Measurements from ENCODE around the gene CCDC54. TPM values are rescaled to one million over a fixed set of nuclear protein-coding genes. Genes with fewer than 3 reads are reported as not detected.
"Not testable (repeated sequence)": the region's sequence is repeated elsewhere in the genome, so short reads cannot be mapped to it uniquely, and the experiment has no call there.

The CCDC54 gene
- total RNA-seq (2014; rRNA removed; shearing (Covaris generic); ENCODE audit: low replicate concordance) = not detected in 2 replicates

DNA sequence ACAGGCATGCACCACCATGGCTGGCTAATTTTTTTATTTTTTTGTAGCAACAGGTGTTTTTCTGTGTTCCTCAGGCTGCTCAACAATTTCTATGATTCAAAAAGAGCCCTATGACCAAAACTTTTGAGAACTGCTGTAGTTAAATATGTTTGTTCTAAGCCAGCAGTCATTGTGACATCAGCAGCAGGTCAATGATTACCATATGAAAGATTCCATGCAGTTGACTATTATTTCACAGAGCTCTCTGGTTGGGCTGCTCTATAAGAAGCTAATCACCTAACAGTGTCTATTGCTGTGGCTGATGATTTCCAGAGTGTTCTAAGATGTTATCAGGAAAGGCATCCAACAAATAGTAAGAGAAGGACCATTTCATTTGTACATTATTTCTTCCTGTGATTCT lies at the start of gene CCDC54:
CCDC54 (plus strand) TSS at position 289 of the 400 bp plus-strand sequence. CDS start 149 bp downstream, outside the sequence.
- DNase-seq = no peak

DNA sequence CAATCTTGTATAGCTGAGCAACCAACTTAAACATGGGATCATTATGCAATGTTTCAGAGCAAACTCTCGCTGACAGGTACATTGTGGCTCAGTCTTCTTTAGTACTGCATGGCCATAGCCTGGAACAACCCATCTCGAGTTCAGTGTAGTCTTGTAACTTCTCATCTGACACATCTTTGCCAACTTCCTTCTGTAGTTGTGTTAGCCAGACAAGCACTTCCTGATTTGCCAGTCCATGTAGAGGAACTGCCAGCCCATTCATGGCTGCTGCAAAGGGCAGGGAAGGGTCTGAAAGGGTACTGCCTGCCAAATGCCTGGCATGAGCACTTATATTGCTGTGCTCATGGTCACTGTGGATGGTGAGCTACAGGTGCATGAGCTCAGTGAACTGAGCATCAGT lies 49.2 kb upstream of the CCDC54 start:
- H3K27me3 ChIP-seq = no peaks in the 10 kb centered on the region
- H3K9me3 ChIP-seq = no peaks in the 10 kb centered on the region
- H3K36me3 ChIP-seq = no peaks in the 10 kb centered on the region
- H3K4me3 ChIP-seq = no peak overlapping the region
- no peak for DNase-seq

More for the DNA sequence above, at the start of gene CCDC54:
- Histone ChIP-seq H3K9me3 (no peaks in the 10 kb centered on the region; the same call in 1 of the 2 replicates), H3K36me3 (no peaks in the 10 kb centered on the region), H3K4me3 (no peak within 1 kb of the TSS), H3K27me3 (no peaks in the 10 kb centered on the region)

DNA sequence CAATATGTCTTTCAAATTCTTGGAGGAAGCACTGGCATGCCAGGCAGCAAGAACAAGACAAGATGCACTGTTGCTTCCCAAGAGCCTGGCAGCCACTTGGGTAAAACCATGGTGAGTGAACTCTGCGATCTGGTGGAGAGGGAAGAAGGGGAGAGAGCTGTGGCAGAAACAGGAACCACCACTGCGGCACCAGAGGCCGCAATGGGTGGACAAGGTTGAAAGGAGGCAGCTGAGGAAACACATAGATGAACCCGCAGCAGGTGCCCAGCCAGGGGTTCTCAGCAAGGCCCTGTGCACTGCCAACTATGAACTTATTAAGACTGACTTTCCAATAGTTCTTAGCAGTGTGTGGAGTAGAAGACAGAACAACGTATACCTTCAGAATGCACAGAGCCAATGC lies 48.2 kb upstream of the CCDC54 start:
- H3K36me3 ChIP-seq = no peaks in the 10 kb centered on the region
- no peaks in the 10 kb centered on the region for H3K27me3 ChIP-seq
- H3K4me3 ChIP-seq = no peak overlapping the region
- DNase-seq = no peak
- no peaks in the 10 kb centered on the region for H3K9me3 ChIP-seq

DNA sequence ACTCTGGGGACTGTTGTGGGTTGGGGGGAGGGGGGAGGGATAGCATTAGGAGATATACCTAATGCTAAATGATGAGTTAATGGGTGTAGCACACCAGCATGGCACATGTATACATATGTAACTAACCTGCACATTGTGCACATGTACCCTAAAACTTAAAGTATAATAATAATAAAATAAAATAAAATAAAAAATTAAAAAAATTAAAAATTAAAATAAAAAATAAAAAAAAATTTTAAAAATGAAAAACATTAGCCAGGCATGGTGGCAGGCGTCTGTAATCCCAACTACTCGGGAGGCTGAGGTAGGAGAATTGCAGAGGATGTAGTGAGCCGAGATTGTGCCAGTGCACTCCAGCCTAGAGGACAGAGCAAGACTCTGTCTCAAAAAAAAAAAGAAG lies 37.5 kb upstream of the CCDC54 start:
- H3K9me3 ChIP-seq, H3K36me3 ChIP-seq, H3K4me3 ChIP-seq, H3K27me3 ChIP-seq, DNase-seq: not testable (repeated sequence)

DNA sequence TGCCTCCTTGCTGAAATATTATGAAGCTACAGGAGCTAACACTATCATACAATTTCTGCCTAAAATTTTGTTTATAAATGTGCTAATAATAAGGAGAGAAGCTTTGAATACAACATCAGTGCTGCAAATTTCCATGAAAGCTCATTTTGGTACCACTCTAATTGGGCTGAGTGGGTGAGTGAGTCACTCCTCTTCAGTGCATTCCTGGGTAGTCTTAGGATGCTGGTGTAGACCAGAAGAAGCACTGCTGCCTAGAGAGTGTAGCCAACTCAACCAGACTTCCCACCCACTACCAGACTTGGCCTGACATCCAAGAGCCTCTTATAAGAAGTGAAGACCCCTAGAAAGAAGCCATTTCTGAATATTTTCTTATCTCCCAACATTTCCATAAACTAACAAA lies 32.5 kb upstream of the CCDC54 start:
- H3K27me3 ChIP-seq = no peaks in the 10 kb centered on the region
- DNase-seq = no peak
- H3K36me3 ChIP-seq = no peaks in the 10 kb centered on the region
- H3K4me3 ChIP-seq = no peak overlapping the region
- no peaks in the 10 kb centered on the region; the same call in 1 of the 2 replicates for H3K9me3 ChIP-seq

DNA sequence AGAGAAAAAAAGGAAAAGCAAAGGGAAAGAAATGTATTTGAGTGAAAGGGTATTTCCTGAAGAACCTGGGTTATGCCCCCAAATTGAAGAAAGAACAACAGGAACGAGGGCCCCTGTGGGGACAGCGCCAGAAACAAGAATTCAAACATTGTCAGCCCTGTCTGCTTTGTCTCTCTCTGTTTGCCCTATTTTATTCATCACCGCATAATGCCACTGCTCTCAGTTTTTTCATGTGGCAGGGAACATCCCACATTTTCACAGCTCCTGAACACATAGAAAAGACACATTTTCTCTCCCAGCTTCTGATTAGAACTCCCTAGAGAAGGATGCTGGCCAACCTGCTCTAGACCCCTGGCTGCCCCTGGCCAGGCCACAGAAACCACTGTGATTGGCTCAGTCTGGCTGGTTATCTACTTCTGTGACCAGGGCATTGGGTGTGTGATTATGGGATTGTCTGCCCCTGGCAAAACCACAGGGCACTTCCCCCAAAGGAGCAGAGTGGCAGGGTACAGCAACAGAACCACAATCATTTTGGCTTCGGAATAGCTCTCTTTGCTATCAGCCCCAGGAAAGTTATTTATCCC lies 31.3 kb upstream of the CCDC54 start:
- no peak for DNase-seq
- H3K9me3 ChIP-seq = no peaks in the 10 kb centered on the region; the same call in 1 of the 2 replicates
- no peaks in the 10 kb centered on the region for H3K27me3 ChIP-seq
- no peak overlapping the region for H3K4me3 ChIP-seq
- H3K36me3 ChIP-seq = no peaks in the 10 kb centered on the region

DNA sequence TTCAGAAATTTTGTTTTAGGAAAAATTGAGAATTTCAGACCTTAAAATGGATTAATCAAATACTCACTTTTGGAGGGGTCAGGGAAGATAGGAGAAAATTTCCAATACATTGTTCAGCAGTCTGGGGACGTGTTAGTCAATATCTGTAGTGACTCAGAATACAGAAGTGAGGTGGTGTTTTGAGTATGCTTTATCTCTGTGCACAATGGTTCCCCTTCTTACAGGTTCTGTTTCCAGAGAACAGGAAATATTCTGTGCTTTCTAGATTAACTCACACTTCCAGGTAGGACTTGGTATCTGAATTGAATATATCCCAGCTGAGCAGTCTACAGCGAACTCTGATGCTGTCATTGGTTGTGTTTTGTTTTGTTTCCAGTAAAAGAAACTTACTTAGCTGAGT lies 30.7 kb upstream of the CCDC54 start:
- H3K9me3 ChIP-seq = no peaks in the 10 kb centered on the region; the same call in 1 of the 2 replicates
- no peaks in the 10 kb centered on the region for H3K36me3 ChIP-seq
- no peak overlapping the region for H3K4me3 ChIP-seq
- no peak for DNase-seq
- H3K27me3 ChIP-seq = no peaks in the 10 kb centered on the region

DNA sequence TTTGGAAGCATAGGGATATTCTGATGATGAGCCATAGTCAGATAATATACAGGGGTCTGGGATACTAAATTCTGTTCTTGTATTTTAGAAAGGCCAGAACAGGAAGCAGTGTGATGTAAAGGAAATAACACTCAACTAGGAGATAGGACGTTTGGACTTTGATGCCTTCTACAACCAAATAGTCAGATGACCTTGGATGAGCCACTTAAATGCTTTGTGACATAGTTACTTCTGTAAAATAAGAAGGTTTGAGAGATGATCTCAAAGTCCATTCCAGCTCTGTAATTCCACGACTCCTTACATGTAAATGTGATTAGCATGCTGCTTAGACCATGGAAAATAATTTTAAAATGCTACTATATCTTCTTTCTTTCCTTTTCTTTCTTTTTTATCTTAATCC lies 29.5 kb upstream of the CCDC54 start:
- no peak for DNase-seq
- no peaks in the 10 kb centered on the region for H3K36me3 ChIP-seq
- H3K27me3 ChIP-seq = no peaks in the 10 kb centered on the region
- no peak overlapping the region for H3K4me3 ChIP-seq
- H3K9me3 ChIP-seq = no peaks in the 10 kb centered on the region

DNA sequence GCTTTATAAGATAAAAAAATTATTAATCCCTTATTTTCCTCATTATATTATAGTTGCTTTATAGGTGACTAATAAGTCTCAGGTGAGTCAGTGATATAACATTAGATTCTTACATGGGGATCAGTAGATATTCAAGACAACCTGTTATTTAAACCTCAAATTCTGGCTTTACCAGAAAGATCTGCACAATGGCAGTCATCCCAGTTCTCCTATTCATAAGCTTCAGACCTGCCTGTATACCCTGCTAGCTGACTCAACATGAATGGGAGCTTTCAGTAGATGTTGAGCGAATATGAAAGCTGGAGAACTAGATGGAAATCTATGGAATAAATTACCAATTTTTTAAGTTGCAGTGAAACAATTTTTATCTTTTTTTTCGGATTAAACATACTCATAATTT lies 20.5 kb upstream of the CCDC54 start:
- no peaks in the 10 kb centered on the region for H3K36me3 ChIP-seq
- H3K9me3 ChIP-seq = no peaks in the 10 kb centered on the region
- no peak for DNase-seq
- no peaks in the 10 kb centered on the region for H3K27me3 ChIP-seq
- H3K4me3 ChIP-seq = no peak overlapping the region

DNA sequence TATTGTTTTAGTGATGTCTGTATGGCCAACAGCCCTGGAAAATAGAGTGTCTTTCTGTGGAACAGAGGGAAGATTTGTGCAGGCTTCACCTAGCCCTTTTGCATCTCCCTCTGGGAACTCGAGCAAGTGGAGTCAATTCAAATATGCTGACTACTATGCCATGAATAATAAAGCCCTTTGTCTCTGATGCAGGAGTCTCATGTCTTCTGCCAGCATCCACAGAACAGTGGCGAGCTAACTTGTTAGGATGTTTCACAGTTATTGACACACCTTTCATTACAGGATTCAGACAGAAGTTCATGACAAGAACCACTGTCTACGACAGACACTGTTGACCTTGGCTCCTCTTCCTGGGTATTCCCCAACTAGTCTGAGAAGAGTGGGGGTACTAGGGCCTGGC lies 15.6 kb upstream of the CCDC54 start:
- Histone ChIP-seq H3K9me3 (peaks cover 2% of the 10 kb centered on the region; the same call in 1 of the 2 replicates), H3K27me3 (no peaks in the 10 kb centered on the region), H3K36me3 (no peaks in the 10 kb centered on the region), H3K4me3 (no peak overlapping the region)
- DNase-seq = no peak

DNA sequence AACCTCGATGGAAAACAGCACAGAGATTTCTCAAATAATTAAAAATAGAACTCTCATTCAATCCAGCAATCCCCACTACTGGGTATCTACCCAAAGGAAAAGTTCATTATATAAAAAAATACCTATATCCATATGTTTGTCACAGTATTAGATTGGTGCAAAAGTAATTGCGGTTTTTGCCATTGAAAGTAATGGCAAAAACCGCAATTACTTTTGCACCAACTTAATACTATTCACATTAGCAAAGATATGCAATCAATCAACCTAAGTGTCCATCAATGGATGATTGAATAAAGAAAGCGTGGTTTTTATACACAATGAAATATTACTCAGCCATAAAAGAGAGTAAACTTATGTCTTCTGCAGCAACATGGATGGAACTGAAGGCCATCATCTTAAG lies 12.2 kb upstream of the CCDC54 start:
- no peak for DNase-seq
- H3K4me3 ChIP-seq = no peak overlapping the region
- H3K36me3 ChIP-seq = no peaks in the 10 kb centered on the region
- H3K27me3 ChIP-seq = no peaks in the 10 kb centered on the region
- H3K9me3 ChIP-seq = peaks cover 5% of the 10 kb centered on the region; the same call in 1 of the 2 replicates

DNA sequence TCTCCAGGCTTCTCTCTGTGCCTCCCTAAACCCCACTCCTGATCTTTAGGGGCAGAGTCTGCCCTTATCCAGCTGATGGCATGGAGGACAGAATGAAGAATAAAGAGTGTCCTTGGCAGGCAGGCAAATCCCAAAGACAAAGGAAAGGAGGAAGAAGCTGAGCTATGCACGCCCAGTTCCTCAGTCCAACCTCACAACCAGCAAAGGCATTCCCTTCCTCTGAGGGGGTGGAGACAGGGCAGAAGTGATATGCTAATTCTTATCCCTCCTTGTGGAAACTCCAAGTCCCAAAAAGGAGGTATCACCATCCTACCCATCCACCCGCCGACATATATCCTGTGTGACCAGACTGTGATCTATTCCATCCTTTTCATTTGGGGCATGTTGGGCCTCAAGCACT lies 10.5 kb upstream of the CCDC54 start:
- Histone ChIP-seq H3K4me3 (no peak overlapping the region), H3K27me3 (no peaks in the 10 kb centered on the region), H3K9me3 (peaks cover 5% of the 10 kb centered on the region; the same call in 1 of the 2 replicates), H3K36me3 (no peaks in the 10 kb centered on the region)
- DNase-seq = peak; percentile 44

DNA sequence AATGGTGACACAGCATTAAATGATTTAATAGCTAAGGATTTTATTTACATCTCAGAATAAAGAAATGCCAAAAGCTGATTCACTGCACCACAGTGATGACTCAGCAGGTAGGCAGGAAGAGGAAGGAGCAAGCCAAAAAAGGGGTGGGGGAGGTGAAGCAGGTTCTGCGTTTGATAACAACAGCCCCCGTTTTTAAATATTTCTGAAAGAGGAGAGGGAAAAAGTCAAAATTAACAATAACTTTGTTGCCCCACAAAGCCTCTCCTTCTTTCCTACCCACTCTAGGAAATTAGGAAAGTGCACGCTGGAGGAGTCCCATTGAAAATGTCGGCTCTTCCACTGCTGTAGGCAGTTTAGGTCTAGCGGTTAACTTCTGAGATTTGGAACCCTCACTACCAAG lies 9.9 kb upstream of the CCDC54 start:
- Histone ChIP-seq H3K36me3 (no peaks in the 10 kb centered on the region), H3K4me3 (no peak overlapping the region), H3K9me3 (peaks cover 5% of the 10 kb centered on the region; the same call in 1 of the 2 replicates), H3K27me3 (no peaks in the 10 kb centered on the region)
- peak; percentile 74 for DNase-seq

DNA sequence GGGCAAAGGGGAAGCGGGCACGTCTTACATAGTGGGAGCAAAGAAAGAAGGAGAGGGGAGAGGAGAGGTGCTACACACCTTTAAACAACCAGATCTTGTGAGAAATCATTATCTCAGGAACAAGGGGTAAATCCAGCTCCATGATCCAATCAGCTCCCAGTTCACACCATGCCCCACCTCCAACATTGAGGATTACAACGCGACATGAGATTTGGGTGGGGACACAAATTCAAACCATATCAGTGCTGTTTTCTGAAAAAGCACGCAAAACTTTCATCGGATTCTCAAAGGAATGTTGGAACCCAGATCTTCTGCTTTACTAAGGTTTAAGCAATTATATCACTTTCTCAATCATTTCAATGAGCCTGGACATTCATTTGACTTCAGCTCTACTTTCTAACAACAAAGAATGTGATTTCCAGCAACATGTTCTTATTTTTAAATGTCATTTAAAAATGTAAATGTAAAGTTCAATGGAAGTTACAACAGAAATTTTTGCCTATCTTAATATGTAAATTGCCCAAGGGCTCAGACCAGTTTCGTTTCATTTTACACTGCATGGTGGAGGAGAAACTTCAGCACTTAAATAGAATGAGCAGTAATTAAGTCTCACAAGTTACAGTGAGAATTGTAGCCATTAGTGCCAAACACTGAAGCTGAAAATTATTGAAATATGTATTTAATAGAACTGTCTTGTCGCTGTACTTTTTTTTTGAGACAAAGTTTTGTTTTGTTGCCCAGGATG lies 8.4 kb upstream of the CCDC54 start:
- no peak for DNase-seq
- no peaks in the 10 kb centered on the region for H3K27me3 ChIP-seq
- H3K4me3 ChIP-seq = no peak overlapping the region
- H3K9me3 ChIP-seq = peaks cover 5% of the 10 kb centered on the region; the same call in 1 of the 2 replicates
- no peaks in the 10 kb centered on the region for H3K36me3 ChIP-seq

DNA sequence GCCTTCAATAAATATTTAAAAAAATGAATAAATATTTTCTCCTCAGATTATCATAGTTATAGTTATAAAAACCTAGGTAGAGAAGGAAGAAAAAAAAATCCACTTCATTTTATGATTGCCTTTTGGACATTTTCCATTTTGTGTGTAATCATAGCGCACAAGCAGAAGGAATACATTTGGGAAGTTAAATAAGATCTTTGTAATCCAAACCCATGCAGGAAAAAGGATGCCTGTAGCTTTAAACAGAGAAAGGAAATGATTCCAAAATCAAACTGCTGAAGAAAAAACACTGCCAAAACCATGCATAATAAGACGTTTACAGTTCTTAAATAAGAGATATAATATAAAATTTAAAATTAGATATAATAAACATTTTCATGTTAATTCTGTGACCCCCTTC lies 7.4 kb upstream of the CCDC54 start:
- peaks cover 5% of the 10 kb centered on the region; the same call in 1 of the 2 replicates for H3K9me3 ChIP-seq
- DNase-seq = no peak
- no peak overlapping the region for H3K4me3 ChIP-seq
- no peaks in the 10 kb centered on the region for H3K36me3 ChIP-seq
- no peaks in the 10 kb centered on the region for H3K27me3 ChIP-seq

DNA sequence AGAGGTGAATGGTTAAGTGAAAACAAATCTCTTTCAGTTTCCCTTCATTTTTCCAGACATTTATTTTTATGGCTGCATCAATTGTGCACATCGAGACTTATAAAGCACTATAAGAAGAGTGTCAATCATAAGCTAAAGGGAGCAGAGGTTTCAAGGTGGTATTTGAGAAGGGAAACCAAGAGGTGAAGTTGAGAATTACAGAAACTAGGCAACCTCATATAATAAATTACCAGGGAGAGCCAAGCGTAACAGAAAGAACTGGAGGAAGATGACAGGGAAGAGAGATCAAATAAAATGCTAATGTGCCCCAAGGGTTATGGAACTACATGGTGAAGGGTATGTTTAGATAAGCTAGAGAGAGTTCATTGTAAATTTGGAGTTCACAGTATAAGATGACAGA lies 6.3 kb upstream of the CCDC54 start:
- no peaks in the 10 kb centered on the region for H3K36me3 ChIP-seq
- H3K4me3 ChIP-seq = no peak overlapping the region
- DNase-seq = no peak
- H3K9me3 ChIP-seq = peaks cover 3% of the 10 kb centered on the region; the same call in 1 of the 2 replicates
- H3K27me3 ChIP-seq = no peaks in the 10 kb centered on the region

DNA sequence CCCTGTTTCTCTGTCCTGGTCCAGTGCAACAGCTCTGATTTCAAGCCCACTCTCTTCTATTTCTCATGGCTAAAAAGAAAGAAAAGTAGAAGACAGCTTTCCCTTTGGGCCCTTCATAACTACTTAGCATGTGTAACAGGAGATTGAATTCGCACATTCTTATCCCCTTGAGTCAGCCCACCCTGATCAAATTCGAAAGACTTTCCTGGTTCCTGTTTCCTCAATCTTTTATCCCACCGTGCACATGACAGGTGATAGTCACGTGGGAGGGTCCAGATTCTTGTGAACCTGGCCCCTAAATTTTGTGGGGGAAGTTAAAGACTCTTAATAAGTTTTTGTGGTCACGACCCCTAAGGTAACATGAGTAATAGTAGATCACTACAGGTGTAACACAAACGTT lies 4.7 kb upstream of the CCDC54 start:
- no peak for DNase-seq
- Histone ChIP-seq H3K36me3 (no peaks in the 10 kb centered on the region), H3K27me3 (no peaks in the 10 kb centered on the region), H3K4me3 (no peak overlapping the region), H3K9me3 (no peaks in the 10 kb centered on the region; the same call in 1 of the 2 replicates)

DNA sequence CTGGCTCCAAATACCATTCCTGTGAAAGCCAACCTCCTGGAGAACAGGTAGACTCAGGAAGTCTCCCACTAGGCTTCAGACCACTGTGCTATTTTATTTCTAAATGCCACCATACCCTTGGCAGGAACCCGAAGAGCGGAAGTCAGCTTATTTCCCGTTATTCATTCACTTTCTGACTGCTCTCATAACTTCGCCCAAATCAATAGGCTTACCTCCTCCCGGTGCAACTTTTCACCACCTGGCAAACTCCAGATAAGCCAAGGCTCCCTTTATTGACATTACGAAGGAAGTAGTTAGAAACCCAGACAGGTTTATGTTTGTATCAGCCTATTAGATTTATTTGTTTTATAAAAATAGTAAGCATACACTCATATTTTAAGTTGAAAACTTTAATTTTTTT lies 3.3 kb upstream of the CCDC54 start:
- H3K36me3 ChIP-seq = no peaks in the 10 kb centered on the region
- H3K27me3 ChIP-seq = no peaks in the 10 kb centered on the region
- H3K4me3 ChIP-seq = no peak overlapping the region
- DNase-seq = no peak
- H3K9me3 ChIP-seq = no peaks in the 10 kb centered on the region; the same call in 1 of the 2 replicates

Measured in MG63 (cell line).